Ureter (tissue), 1 donor: ENCODE measurements around the gene AUNIP. TPM values are rescaled to one million over a fixed set of nuclear protein-coding genes. Genes with fewer than 3 reads are reported as not detected.
A peak's percentile ranks its signal among the peaks of the same experiment; 100 is the strongest.

ENCODE experiments used
- DNase-seq: peaks from one replicate; pipeline ENCODE4 v3.0.0-alpha.2; 2020; ENCODE audit warnings: low spot score
- total RNA-seq: library from RNA; stranded (reverse); gene quantifications from one replicate; pipeline ENCODE4 v1.2.4, GENCODE V29; 2023
- donor health status: DM: yes; HTN: yes; CAD: no.

AUNIP gene
- total RNA-seq, 1 donor from 2014 or later = 0.91 TPM

DNA sequence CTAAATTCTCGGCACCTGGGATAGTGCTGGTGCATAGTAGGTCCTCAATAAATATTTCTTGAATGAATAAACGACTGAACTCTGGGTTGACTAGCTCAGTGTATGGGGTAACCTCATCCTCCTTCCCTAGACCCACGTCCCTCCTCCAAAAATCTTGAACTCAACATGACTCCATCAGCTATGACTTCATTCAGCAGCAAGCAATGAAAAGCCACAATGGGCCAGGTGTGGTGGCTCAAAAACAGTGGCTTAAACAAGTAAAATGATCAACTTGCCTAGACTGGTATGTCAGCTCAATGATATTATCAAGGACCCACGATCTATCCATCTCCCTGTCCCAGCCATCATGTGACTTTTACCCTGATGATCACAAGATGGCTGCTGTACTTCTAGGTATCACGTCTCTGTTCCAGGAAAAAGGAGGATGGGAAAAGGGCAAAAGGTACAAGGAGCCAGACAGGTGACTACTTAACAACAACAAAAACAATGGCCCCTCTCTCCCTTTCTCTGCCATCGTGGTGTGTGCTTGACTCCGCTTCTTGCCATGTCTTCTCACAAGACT is 29.2 kb upstream of the AUNIP start:
- DNase-seq = no peak

DNA sequence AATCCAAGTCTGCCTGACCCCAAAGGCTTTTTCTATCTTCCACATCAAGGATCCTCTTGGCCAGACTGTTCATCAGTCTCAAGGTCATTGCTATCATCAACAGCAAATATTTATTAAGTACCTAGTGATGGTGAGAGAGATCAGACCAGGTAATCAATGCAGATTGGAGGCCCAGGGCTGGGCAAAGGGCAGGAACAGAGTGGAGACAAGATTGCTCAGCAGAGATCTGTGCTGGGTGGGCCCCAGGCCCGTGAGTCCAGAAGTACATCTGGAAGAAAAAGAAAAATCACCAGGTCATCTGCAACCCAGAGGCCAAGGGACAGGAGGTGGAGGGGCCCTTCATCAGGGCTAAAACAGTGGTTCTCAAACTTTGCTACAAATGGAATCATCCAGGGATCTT is 26.3 kb upstream of the AUNIP start:
- DNase-seq = no peak

DNA sequence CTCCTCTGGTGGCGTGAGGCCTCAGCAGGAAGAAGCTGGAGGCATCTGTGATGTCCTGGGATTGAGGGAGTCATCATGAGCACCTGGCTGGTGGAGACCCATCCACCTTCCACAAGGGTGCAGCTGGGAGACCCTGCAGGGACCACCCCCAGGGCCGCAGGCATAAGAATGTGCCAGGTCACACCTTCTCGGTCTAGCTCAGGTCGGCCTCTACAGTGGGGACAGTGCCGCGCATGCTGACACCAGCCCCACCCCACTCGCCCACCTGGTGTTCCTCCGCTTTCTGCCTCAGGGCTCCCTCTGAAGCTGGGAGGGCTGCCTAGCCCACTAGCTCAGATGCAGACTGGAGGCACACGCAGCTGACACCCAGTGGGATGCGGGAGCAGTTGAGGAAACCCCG is 22.0 kb upstream of the AUNIP start:
- no peak for DNase-seq

DNA sequence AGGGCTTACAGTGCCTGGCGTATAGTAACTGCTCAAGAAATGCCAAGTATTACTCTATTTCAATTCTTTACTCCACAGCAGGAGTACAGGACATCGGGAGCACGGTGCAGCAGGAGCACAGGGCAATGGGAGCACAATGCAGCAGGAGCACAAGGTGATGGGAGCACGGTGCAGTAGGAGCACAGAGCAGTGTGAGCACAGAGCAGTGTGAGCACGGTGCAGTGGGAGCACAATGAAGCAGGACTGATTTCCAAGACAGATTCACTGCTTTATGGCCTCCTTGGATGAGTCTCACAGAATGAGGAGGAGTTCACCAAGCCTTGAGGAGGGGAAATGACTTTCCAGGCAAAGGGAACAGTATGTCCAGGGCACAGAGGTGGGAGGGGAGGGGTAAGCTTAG is 21.3 kb upstream of the AUNIP start:
- no peak for DNase-seq

DNA sequence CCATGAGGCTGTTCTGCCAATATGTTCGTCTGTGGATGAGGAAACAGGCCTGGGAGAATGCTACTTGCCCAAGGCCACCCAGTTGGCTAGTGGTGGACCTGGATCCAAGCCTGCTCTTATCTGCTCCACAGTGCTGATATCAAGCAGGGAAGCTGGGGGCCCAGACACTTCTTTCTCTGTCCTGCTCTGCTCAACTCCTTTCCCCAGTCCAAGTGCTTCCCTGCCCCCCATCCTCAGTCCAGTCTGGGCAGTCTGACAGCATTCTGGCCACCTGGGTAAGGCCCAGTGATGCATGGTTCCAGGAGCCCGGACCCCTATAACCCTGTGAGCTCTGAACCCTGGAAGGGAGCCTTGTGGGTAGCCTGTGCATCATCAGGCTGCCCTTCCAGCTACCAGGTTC is 20.4 kb upstream of the AUNIP start:
- DNase-seq = no peak

DNA sequence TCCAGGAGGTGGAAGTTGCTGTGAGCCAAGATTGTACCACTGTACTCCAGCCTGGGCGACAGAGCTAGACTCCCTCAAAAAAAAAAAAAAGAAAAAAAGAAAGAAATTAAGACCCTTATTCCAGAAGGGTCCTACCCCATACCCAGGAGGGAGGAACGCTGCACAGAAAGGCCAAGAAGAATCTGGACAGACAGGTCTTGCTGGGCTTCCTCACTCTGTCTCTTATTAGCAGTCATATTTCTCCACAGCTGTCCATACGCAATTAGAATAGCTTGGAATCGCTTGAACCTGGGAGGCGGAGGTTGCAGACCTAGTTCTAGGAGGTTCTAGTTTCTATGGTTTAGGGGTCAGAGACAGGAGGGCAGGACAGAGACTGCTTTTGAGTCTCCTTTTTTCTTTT is 19.4 kb upstream of the AUNIP start:
- no peak for DNase-seq

DNA sequence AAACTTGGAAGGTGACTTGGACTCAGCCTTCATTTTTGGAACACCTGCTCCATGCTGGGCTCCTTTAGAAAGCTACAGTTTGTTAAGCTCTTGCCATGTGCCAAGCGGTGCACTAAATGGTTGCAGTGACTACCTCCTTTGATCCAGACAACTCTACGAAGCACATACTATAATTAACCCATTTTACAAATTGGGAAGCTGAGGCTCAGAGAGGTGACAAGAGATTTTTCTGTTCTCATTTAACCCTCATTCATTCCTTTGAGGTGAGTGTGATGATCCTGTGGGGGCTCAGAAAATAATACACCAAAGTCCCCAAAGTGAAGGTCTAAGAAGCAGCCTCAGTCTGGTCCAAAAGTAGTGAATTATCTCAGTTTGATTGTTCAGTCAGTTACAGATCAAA is 17.9 kb upstream of the AUNIP start:
- no peak for DNase-seq

DNA sequence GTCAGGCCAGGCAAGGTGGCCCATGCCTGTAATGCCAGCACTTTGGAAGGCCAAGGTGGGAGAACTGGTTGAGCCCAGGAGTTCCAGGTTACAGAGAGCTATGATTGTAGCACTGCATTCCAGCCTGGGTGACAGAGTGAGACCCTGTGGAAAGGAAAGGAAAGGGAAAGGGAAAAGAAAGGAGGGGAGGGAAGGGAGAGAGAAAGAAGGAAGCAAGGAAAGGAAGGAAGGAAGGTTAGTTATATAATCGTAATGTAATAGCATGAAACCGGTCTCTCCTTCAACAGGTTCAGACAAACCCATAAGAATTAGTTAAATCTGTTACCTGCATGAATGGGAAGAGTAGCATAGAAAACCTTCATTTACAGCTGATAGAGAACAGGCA is 17.4 kb upstream of the AUNIP start:
- no peak for DNase-seq

DNA sequence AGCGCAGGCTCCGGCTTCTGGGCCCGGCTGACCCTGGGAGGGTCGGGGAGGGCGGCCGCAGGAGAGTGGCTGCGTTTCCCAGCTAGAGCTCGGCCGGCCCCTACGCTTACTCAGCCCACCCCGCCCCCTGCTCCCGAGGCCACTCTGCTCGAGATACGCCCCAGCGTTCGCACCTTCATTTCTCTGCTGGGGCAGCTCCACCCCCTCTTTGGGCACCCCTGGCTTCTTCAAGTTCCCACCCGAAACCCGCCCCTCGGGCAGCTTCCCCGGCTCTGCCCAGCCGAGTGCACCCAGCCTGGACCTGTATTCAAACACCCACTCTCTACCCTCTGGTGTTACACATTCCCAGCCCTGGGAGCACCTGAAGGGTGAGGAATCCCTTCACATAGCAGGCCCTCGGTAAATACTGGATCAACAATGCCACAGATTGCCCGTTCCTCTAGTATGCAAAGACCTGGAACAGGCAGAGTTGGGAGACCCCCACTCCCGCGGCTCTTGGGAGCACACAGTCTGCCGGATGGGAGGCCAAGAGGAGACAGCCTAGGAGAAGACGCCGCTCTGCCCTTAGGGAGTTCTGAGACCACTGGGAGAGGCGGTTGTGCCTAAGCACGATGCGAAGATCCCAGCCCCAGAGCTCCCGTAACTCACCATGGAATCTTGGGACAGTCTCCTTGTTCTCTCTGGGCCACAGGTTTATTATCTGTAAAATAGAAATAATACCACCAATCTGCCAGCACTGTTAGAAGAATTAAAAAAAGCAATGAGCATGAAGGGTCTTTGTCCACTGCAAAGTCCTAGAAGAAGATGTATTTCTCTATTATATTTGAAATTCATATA is 16.8 kb upstream of the AUNIP start:
- peak; percentile 72 for DNase-seq

DNA sequence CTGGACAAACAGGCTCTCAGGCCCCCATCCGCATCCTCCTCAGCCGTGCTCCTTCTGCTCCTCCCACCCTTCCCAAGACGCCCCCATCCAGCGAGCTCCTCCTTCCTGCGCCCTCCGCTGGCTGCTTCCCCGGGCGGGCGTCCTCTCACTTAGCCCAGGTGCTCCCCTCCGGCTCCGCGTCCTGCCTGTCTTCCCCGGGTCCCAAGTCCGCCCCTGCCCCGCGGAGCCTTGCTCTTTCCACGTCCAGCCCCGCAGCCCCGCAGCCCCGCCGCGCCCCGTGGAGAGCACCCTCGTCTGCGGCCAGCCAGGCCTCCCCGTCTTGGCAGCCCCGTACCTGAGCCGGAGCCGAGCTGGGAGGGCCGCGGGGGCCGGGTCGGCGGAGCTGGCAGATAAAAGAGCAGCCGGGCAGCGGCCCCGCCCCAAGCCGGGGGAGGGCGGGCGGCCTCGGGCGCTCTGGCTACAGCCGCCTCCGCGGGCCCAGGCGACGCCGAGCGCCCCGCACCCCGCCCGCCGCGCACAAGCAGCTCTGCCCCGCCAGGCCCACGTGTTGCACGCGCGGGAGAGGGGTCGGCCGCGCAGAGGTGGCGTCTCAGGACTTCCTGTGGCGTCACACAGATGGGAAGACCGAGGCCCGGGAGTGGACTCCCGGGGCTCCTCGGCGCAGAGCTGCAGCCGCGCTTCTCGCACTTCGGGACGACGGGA is 16.0 kb upstream of the AUNIP start, which contains the start of gene PAQR7:
Gene PAQR7 (minus strand): TSS at position 555 of the 702 bp plus-strand sequence. CDS start 11,869 bp downstream, outside the sequence.
- peak; percentile 77 for DNase-seq

DNA sequence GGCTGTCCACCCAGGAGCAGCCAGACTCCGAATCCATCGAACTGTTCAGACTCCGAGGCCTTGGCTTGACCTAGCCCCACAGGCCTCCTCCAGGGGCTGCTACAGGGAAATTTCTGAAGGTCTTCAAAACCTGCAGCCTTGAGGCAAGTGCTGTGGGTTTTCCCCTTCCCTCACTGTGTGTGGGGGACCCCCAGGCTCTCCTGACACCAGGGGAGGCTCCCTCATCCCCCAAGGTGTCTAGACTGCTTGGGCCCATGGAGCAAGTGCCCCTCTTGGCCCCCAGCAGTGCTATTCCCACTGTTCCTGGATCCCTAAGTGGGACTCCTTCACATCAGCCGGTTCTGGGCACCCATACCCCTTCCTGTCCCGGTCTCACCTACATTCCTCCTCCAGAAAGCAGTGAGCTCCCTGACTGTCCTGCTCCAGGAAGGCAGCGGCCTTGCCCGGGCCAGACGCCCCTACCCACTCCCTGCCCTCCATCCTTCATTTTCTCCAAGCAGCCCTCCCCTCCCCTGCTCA is 15.4 kb upstream of the AUNIP start:
- DNase-seq = no peak

DNA sequence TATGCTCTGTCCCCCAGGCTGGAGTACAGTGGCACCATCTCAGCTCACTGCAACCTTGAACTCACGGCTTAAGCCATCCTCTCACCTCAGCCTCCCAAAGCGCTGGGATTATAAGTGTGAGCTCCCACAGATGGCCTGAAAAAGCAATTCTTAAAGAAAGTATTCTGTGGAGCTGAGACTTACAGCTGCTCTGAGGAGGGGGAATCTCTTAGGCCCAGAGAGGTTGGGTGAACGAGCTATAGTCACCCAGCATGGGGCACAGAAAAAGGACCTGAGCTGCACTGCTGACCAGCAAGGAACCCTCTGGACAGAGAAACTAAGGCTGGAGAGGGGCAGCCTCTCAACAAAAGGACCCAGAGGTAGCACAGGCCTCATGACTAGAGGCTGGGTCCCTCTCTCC is 15.0 kb upstream of the AUNIP start:
- no peak for DNase-seq

DNA sequence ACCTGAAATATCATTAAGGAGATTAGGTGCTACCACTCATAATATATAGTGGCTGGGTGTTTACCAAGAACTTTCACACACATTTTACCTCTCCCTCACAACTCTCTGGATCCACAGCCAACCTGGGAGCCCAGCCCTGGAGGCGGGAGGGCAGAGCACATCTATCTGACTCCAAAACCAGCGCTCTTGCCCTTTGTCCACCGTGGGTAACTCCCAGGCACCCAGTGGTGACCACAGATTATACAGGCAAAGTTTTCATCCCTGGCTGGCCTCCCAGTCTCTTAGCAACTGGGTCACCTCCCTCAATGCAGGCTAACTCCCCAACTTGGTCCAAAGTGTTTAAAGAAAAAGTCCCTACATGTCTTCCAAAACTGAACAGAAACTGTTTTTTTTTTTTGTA is 13.9 kb upstream of the AUNIP start:
- no peak for DNase-seq

DNA sequence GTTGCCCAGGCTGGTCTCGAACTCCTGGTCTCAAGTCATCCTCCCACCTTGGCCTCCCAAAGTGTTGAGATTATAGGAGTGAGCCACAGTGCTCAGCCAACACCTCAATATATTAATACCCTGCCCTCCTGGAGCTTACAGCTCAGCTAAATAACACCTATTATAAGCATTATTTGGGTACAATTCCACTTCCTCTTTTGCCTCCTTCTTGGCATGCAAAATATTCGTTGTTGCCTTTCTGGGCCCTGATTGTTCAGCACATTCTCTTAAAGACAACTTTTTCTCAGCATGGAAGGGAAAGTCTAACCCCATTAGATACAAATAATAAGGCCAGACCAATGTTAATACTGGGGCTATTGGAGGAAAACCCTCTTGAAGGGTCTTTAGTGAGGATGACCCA is 13.5 kb upstream of the AUNIP start:
- DNase-seq = no peak

DNA sequence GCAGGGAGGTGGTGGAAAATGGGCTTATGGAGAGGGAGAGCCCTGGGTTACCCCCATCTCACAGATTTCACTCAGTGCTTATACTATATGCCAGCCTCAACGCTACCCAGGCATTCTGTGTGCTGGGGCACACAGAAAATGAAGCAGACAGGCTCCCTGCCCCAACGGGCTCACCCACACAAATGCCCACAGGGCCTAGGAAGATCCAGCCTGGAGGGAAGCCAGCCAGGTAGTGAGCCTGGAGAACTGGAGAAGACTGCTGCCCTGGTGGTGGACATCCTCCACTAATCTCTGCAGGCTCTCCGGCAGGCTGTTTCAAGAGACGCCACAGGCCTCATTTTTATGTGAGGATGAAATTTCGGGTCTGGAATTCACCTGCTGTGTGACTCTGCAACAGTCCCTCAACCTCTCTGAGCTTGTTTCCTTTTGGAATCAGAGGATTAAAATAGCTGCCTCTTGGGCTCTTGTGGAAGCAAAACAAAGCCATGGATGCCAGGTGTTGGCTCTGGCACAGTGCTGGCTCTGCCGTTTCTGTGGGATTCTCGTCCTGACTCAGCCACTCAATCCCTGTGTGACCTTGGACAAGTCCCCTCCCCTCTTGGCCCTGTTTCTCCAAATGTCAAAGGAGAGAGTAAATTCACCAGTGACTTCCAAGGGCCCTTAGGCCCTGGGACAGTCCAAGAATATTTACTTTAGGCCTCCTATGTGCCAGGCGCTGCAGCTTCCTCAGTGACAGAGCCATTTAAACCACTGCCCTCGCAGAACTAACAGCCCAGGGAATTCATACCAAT is 12.6 kb upstream of the AUNIP start:
- no peak for DNase-seq

DNA sequence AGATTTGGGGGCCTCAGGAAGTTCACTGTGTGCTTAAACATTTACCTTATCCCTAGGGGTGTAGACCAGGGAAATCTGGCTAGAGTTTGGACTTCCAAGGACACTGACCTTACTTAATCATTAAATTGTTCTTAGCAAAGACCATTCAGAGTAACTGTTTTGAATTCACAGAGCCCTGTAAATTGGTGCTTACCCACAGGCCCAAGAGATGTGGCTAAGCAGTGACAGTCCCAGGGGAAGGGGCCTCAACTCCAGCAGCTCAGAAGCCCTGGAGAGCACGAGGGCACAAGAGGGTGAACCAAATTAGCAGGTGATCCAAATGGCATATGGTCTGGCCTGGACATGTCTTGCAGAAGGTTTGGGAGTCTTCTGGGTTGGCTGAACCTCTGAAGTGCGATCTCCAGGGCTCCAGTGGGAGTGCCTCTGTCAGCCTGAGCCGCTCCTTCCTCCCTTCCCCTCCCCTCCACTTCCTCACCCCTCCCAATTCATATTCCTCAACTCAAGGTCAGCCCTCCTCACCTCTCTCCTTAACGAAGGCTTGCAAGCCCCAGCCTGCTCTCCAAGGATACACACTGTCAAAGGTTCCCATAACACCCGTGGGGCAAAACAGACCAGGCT is 11.9 kb upstream of the AUNIP start:
- peak; percentile 69 for DNase-seq

DNA sequence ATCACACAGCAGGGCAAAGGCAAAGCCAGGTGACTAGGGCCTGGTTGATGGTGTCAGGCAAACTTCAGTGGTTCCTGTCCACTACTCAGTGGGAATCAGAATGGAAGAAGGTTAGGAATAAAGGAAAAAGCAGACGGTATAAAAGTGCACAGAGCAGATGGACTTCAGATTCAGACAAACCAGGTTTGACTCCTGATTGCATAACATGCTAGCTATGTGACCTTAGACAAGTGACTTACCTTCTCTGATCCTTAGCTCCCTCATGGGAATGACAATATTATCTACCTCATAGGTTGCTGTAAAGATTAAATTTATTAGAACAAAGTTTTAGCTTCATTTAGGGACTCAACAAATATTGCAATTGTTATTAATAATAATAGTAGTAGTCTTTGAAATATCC is 11.4 kb upstream of the AUNIP start:
- DNase-seq = no peak

DNA sequence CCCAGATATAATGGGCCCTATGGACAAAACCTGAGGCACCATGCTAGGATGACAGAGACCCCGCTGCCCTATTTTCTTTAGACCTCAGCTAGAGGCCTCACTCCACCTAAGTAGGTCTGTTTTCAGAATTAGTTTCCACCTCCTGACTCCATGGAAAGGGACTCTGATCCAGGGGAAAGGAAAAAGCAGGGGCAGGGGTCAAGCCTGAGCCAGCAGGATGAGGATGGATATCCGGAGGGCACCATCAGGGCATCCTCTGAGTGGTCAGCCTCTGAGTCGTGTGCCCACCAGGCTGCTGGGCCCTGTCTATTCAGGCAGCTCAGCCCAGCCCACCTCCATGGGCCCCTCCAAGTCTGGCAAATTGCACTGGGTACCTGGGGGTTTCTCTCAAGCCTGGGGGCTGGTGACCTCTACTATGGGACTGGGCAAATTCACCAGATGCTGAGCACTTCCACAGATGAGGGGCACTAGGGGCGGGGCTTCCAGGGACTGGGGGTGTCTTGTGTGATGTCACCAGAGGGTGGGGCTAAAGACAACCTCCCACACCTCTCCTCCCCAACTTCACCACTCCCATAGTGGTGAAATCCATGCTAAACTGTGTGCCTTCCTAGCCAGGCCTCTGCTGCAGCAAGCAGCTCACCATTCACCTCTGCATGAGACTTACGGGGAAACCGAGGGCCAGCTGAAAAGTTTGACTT is 10.8 kb upstream of the AUNIP start:
- DNase-seq = no peak

DNA sequence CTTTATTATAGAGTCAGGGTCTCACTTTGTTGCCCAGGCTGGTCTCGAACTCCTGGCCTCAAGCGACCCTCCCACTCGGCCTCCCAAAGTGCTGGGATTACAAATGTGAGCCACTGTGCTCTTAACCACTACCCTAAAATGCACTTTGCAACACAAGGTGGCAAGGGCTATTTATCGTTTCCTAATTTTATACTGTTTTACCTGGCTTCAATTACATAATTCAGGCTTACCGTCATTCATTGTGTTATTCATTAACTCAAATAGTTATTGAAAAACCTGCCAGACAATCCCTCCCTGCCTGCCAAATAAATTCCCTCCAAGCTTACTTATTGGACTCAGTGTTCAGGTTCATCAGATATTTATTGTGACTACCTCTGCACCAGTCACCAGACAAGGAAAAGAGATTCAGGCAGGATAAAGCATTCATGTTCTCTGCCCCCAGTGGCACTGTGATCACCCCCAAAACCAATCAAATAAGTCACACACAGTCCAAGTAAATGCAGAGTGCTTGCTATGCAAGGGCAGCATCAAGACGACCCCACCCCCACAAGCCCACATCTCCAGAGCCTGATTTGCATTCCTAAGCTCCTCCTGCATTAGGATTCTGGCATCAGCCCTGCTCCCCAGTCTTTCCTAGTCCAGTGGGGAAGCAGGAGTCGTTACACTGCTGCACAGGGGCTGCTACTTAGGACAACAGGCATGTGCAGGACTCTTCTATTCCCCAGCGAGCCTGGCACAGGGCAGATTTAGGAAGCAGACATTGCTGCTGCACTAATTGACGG is 8.1 kb upstream of the AUNIP start:
- peak; percentile 43 for DNase-seq

DNA sequence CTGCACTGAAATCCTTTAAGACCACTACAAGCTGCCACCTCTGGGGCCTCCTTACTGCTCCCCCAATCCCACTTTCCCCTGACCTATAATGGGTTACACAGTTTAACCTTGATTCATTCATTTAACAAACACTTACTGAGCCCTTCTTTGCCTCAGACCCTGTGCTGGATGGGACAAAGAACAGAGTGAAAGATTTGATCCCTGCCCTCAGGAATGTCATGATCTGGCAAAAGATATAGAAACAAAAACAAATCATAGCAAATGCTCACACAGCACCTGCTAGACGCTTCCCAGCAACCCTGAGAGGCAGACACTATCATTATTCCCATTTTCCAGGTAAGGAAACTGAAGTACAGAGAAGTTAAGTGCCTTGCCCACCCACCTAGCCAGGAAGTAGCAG is 7.0 kb upstream of the AUNIP start:
- peak; percentile 20 for DNase-seq
